RWPE1 (cell line): ENCODE results near the gene NPAS2.

ENCODE experiments used
- CTCF ChIA-PET: fragments of 350-600 bp; sonication (Branson Sonifier 250); formaldehyde crosslinking; extraction: SDS; loops from one replicate; lab custom pipeline; 2021; lab: Yijun Ruan, JAX
- POLR2A ChIA-PET: fragments of 400-600 bp; formaldehyde crosslinking; extraction: SDS; loops from one replicate; lab custom pipeline; 2020; ENCODE audit warnings: antibody characterized with exemption; ENCODE audit not compliant: low non-redundant PET; lab: Yijun Ruan, JAX
- DNase-seq: peaks from one replicate; pipeline ENCODE4 v3.0.0; 2012; ENCODE audit warnings: low spot score
- H3K27ac ChIP-seq: fragments of 450-650 bp; 2 replicates; pipeline ENCODE4 v1.5.1; 2017
- TF ChIP-seq, protein P1 (sequence below): fragments of 450-650 bp; conservative IDR thresholded peaks from 2 replicates; pipeline ENCODE4 v1.5.1; 2017; ENCODE audit warnings: low read depth, mild to moderate bottlenecking

The NPAS2 gene

DNA sequence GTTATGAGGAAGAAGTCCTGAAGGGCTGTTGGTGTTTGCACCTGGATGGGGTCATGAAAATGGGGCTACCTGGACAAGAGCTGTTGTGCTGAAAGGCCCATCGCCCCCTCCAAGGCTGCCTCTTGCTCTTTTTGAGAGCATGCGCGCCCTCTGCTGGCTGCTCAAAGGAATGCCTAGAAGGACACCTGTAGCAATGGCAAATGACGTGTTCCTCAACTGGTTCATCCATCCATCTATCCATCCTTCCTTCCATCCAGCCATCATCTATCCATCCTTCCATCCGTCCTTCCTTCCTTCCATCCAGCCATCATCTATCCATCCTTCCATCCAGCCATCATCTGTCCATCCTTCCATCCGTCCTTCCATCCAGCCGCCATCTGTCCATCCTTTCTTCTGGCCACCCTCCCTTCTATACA is 165.0 kb downstream of the NPAS2 start:
- POLR2A ChIA-PET: interaction anchor here (0.6 kb wide), 1 partner anchor 978 kb away, joined by 8 read pairs; no protein-coding TSS in a partner anchor
- no peak overlapping the region for H3K27ac ChIP-seq
- TF ChIP-seq, protein P1, sequence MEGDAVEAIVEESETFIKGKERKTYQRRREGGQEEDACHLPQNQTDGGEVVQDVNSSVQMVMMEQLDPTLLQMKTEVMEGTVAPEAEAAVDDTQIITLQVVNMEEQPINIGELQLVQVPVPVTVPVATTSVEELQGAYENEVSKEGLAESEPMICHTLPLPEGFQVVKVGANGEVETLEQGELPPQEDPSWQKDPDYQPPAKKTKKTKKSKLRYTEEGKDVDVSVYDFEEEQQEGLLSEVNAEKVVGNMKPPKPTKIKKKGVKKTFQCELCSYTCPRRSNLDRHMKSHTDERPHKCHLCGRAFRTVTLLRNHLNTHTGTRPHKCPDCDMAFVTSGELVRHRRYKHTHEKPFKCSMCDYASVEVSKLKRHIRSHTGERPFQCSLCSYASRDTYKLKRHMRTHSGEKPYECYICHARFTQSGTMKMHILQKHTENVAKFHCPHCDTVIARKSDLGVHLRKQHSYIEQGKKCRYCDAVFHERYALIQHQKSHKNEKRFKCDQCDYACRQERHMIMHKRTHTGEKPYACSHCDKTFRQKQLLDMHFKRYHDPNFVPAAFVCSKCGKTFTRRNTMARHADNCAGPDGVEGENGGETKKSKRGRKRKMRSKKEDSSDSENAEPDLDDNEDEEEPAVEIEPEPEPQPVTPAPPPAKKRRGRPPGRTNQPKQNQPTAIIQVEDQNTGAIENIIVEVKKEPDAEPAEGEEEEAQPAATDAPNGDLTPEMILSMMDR: peak; percentile 83
- DNase-seq: peak; percentile 71
- CTCF ChIA-PET: interaction anchor here (0.5 to 2.9 kb wide), 5 partner anchors 14 to 470 kb away, joined by 3 to 12 read pairs (median 6); no protein-coding TSS in a partner anchor

DNA sequence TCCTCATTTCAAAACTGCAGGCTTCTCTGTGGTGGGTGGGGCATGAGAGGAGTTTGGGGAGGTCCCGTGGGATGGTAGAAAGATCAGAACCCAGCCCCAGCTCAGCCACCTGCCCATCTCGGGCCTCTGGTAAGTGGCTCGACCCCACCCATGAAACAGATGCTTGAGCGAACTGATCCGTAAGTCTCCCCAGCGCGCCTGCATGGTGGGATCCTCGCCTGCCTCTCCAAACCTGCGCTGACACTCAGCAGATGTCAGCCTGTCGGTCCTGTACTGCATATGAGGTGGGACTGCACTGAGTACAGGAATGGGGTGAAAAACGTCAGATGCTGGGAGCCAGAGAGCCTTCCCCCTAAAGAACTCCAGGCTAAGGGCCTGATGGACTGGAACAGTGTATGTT is 166.2 kb downstream of the NPAS2 start:
- ChIA-PET POLR2A (no interaction called here), CTCF (interaction anchor here (0.7 to 2.9 kb wide), 4 partner anchors 13 to 379 kb away, joined by 3 to 12 read pairs (median 4); no protein-coding TSS in a partner anchor)
- DNase-seq: no peak
- TF ChIP-seq, protein P1: no peak
- H3K27ac ChIP-seq: no peak overlapping the region

DNA sequence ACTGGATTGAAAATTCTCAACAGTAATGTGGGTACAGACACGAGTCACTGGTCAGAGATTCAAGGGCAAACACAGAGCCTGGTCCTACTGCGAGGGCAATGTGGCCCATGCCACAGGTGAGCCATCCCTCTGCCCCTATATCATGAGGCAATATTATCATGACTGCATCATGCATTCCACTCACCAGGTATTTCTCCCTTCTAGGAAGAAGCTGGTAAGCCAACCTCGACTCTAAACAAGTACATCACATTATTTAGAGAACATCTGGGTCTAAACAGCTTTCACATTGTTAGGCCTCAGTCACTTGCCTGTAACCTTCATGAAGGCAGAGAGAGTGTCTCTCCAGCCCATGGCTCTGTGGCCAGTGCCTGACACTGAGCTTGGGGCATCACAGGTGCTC is 167.6 kb downstream of the NPAS2 start:
- DNase-seq: no peak
- H3K27ac ChIP-seq: no peak overlapping the region
- TF ChIP-seq, protein P1: no peak
- POLR2A ChIA-PET: no interaction called here
- CTCF ChIA-PET: interaction anchor here (1.3 kb wide), 1 partner anchor 377 kb away, joined by 4 read pairs; no protein-coding TSS in a partner anchor

DNA sequence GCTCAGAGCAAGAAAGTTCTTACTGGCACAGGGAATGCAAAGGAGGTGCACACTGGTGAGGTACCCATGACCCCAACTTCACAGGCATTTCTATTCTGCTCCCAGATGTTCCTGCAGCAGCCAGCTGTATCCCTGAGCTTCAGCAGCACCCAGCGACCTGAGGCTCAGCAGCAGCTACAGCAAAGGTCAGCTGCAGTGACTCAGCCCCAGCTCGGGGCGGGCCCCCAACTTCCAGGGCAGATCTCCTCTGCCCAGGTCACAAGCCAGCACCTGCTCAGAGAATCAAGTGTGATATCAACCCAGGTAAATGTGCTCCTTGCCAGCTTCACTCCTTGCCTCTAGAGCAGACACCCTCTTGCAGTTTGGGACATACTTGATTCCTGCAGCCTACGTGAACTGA is 168.0 kb downstream of the NPAS2 start:
- no peak for DNase-seq
- ChIA-PET CTCF (interaction anchor here (1.3 kb wide), 1 partner anchor 378 kb away, joined by 4 read pairs; no protein-coding TSS in a partner anchor), POLR2A (no interaction called here)
- H3K27ac ChIP-seq: no peak overlapping the region
- TF ChIP-seq, protein P1: no peak

DNA sequence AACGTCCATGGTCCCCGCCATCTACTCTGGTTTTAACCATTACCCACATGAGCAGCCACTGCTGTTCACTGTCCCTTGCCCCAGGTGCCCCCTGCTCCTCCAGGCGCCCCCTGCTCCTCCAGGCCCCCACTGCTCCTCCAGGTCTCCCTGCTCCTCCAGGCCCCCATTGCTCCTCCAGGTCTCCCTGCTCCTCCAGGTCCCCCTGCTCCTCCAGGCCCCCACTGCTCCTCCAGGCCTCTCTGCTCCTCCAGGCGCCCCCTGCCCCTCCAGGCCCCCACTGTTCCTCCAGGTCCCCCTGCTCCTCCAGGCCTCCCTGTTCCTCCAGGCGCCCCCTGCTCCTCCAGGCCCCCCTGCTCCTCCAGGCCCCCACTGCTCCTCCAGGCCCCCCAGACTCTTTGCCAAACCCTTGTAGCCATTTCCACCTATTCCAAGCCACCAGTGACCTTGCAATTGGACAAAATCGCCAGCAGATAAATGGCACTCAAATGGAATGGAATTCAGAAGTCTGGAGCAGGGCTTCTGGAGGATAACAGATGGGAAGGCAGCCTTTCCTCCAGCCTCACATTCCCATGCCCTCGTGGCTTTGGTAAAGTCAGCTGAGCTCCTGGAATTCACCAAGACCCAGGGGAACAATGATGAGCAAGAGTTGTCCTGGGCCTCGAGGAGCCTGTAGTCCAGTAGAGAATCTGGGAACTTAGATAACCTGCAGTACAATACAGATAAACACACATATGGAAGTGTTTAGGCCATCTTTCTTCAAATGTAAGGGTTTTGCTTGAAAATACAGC is 168.9 kb downstream of the NPAS2 start:
- ChIA-PET CTCF (interaction anchor here (0.6 to 1.3 kb wide), 3 partner anchors 259 to 379 kb away, joined by 3 to 4 read pairs (median 4); no protein-coding TSS in a partner anchor), POLR2A (no interaction called here)
- H3K27ac ChIP-seq: no peak overlapping the region
- TF ChIP-seq, protein P1: no peak
- DNase-seq: no peak

DNA sequence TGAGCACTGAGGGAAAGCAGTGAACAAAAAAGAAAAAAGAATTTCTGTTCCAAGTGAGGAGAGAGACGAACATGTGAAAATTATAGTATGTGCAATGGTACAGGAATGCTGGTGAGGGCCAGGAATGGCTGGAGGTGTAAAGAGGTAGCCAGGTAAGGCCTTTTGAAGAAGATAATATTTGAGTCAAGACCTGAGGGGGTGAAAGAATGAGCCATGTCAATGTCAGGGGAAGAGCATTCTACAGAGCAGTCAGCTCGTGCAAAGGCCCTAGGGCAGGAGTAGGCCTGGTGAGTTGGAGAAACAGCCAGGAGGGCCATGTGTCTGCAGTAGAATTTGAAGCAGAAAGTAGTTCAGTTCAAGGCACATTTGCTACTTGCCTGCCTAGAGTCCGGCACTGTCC is 169.7 kb downstream of the NPAS2 start:
- TF ChIP-seq, protein P1: no peak
- DNase-seq: no peak
- no peak overlapping the region for H3K27ac ChIP-seq
- ChIA-PET POLR2A (no interaction called here), CTCF (interaction anchor here (0.6 to 1.2 kb wide), 2 partner anchors 260 to 380 kb away, joined by 3 to 4 read pairs; no protein-coding TSS in a partner anchor)
